Measurements from ENCODE around the gene CYP4F3.
"Not testable (repeated sequence)": the region's sequence is repeated elsewhere in the genome, so short reads cannot be mapped to it uniquely, and the experiment has no call there.

The CYP4F3 gene

GRCh38 chr19:15633082-15633835, 7.4 kb upstream of the CYP4F3 start:
- DNase-seq = no peak

GRCh38 chr19:15634105-15634504, 6.6 kb upstream of the CYP4F3 start:
- no peak for DNase-seq

GRCh38 chr19:15635016-15635805, 5.5 kb upstream of the CYP4F3 start:
- no peak for DNase-seq

- DNase-seq = no peak
Observed at GRCh38 chr19:15636026-15636425, 4.7 kb upstream of the CYP4F3 start.

- no peak for DNase-seq
Observed at GRCh38 chr19:15639596-15639995, 1.1 kb upstream of the CYP4F3 start.

GRCh38 chr19:15640904-15641597, 354 bp downstream of the CYP4F3 start:
- DNase-seq = no peak

GRCh38 chr19:15641901-15642491, 1.3 kb downstream of the CYP4F3 start:
- DNase-seq = no peak

- no peak for DNase-seq
Observed at GRCh38 chr19:15642807-15643206, 2.1 kb downstream of the CYP4F3 start.

- no peak for DNase-seq
Observed at GRCh38 chr19:15643387-15643786, 2.7 kb downstream of the CYP4F3 start.

GRCh38 chr19:15644066-15644741, 3.5 kb downstream of the CYP4F3 start:
- no peak for DNase-seq

- no peak for DNase-seq
Observed at GRCh38 chr19:15644816-15645215, 4.1 kb downstream of the CYP4F3 start.

- no peak for DNase-seq
Observed at GRCh38 chr19:15649526-15649925, 8.8 kb downstream of the CYP4F3 start.

- not testable (repeated sequence) for DNase-seq
Observed at GRCh38 chr19:15650123-15650522, 9.4 kb downstream of the CYP4F3 start.

- no peak for DNase-seq
Observed at GRCh38 chr19:15651791-15652190, 11.1 kb downstream of the CYP4F3 start.

GRCh38 chr19:15652559-15653278, 12.0 kb downstream of the CYP4F3 start:
- no peak for DNase-seq

GRCh38 chr19:15656467-15656866, 15.8 kb downstream of the CYP4F3 start:
- DNase-seq = no peak

- DNase-seq = no peak
Observed at GRCh38 chr19:15663247-15663646, 22.6 kb downstream of the CYP4F3 start.

- no peak for DNase-seq
Observed at GRCh38 chr19:15666186-15666585, 25.5 kb downstream of the CYP4F3 start.

- no peak for DNase-seq
Observed at GRCh38 chr19:15666883-15667282, 26.2 kb downstream of the CYP4F3 start.

GRCh38 chr19:15669440-15669839, 28.7 kb downstream of the CYP4F3 start:
- DNase-seq = no peak

GRCh38 chr19:15669891-15670290, 29.2 kb downstream of the CYP4F3 start:
- DNase-seq = no peak

GRCh38 chr19:15671237-15671821, 30.6 kb downstream of the CYP4F3 start:
- DNase-seq = no peak
